Gastroesophageal sphincter (tissue), 3 donors: ENCODE results near the gene EZH1.

ENCODE experiments used
- CTCF ChIP-seq, 4 experiments: fragments of 200-600 bp in 2 of 4; fragments of 450-650 bp in 2 of 4; sonication (generic) in 1 of 4; IDR thresholded peaks; one replicate each; pipeline ENCODE4 v1.5.1; 2017 to 2019; ENCODE audit warnings: antibody characterized with exemption in 4 of 4, mild to moderate bottlenecking in 2 of 4, moderate library complexity in 2 of 4
- EP300 ChIP-seq: sonication (generic); formaldehyde crosslinking; IDR thresholded peaks from one replicate; pipeline ENCODE4 v1.6.1; 2017; ENCODE audit warnings: antibody characterized with exemption, mild to moderate bottlenecking
- POLR2A ChIP-seq, 2 donors: fragments of 450-650 bp; IDR thresholded peaks; one replicate each; pipeline ENCODE4 v1.6.1; 2017; ENCODE audit warnings: antibody characterized with exemption in 2 of 2, mild to moderate bottlenecking in 2 of 2, moderate library complexity in 1 of 2
- POLR2AphosphoS5 ChIP-seq: sonication (generic); formaldehyde crosslinking; IDR thresholded peaks from one replicate; pipeline ENCODE4 v1.6.1; 2017; ENCODE audit warnings: antibody characterized with exemption

GRCh38 chr17:42673885-42674754 lies 70.7 kb downstream of the EZH1 start:
- TF ChIP-seq CTCF (IDR thresholded peaks at IDR 0.05) (peak in 3 of 4 experiments; percentile 40 to 66 (median 44)), POLR2A (IDR thresholded peaks at IDR 0.05) (peak in 1 of 2 donors; percentile 1), EP300 (no peak), POLR2AphosphoS5 (no peak)
